Hepatocyte (in vitro differentiated cells): ENCODE data around the gene ABCE1. TPM values are rescaled to one million over a fixed set of nuclear protein-coding genes. Genes with fewer than 3 reads are reported as not detected.

Experiments used
- DNase-seq: peaks from one replicate; pipeline ENCODE4 v3.0.0-alpha.2; 2016; ENCODE audit warnings: low spot score
- H2AFZ ChIP-seq: fragments of 200-600 bp; sonication (generic); 2 replicates; pipeline ENCODE4 v1.6.0; 2016; ENCODE audit warnings: antibody characterized with exemption, mild to moderate bottlenecking
- H3K27ac ChIP-seq: fragments of 200-600 bp; sonication (generic); 2 replicates; pipeline ENCODE4 v1.5.1; 2016; ENCODE audit warnings: mild to moderate bottlenecking
- H3K27me3 ChIP-seq: fragments of 200-600 bp; sonication (generic); 2 replicates; pipeline ENCODE4 v1.6.1; 2016
- H3K36me3 ChIP-seq: fragments of 200-600 bp; sonication (generic); replicated peaks from 2 replicates; pipeline ENCODE4 v1.5.1; 2016; ENCODE audit warnings: low read depth; ENCODE audit not compliant: insufficient read depth
- H3K4me1 ChIP-seq: fragments of 200-600 bp; sonication (generic); 2 replicates; pipeline ENCODE4 v1.5.1; 2016; ENCODE audit warnings: mild to moderate bottlenecking, moderate library complexity; ENCODE audit not compliant: insufficient read depth
- H3K4me2 ChIP-seq: fragments of 200-600 bp; sonication (generic); 2 replicates; pipeline ENCODE4 v1.6.0; 2016
- H3K4me3 ChIP-seq: fragments of 200-600 bp; sonication (generic); 2 replicates; pipeline ENCODE4 v1.5.1; 2016; ENCODE audit warnings: mild to moderate bottlenecking
- H3K79me2 ChIP-seq: fragments of 200-600 bp; sonication (generic); 2 replicates; pipeline ENCODE4 v1.6.0; 2017; ENCODE audit warnings: mild to moderate bottlenecking
- H3K9me2 ChIP-seq: fragments of 200-600 bp; sonication (generic); replicated peaks from 2 replicates; pipeline ENCODE4 v1.6.0; 2017; ENCODE audit warnings: mild to moderate bottlenecking; ENCODE audit not compliant: insufficient read depth
- H3K9me3 ChIP-seq: fragments of 200-600 bp; sonication (generic); 2 replicates; pipeline ENCODE4 v1.5.1; 2016; ENCODE audit warnings: low read depth, mild to moderate bottlenecking
- H4K20me1 ChIP-seq: fragments of 200-600 bp; sonication (generic); 2 replicates; pipeline ENCODE4 v1.6.0; 2016; ENCODE audit warnings: mild to moderate bottlenecking; ENCODE audit not compliant: insufficient read depth, poor library complexity, severe bottlenecking
- CTCF ChIP-seq: fragments of 200-600 bp; sonication (generic); IDR thresholded peaks from 2 replicates; pipeline ENCODE4 v1.5.1; 2016; ENCODE audit warnings: antibody characterized with exemption, mild to moderate bottlenecking; ENCODE audit not compliant: poor library complexity
- EZH2 ChIP-seq: fragments of 200-600 bp; sonication (generic); IDR thresholded peaks from 2 replicates; pipeline ENCODE4 v1.6.1; 2016; ENCODE audit warnings: antibody characterized with exemption, mild to moderate bottlenecking, borderline replicate concordance
- EZH2phosphoT487 ChIP-seq: fragments of 200-600 bp; sonication (generic); IDR thresholded peaks from one replicate; pipeline ENCODE4 v1.6.1; 2018; ENCODE audit warnings: antibody characterized with exemption, mild to moderate bottlenecking, low read depth, moderate library complexity; ENCODE audit not compliant: unreplicated experiment, severe bottlenecking
- WGBS: methylation state at CpG from one replicate; pipeline ENCODE4 v1.1.6; 2016; ENCODE audit warnings: low lambda C conversion rate; ENCODE audit errors: missing lambda C conversion rate; 5-methylcytosine and 5-hydroxymethylcytosine counted together
- polyA plus RNA-seq: library from polyadenylated mRNA; unstranded; fragments of >200 nt; fragmentation: Nextera tagmentation; extraction: Ambion mirVana; gene quantifications from 2 replicates; pipeline ENCODE4 v1.2.1, GENCODE V29; 2016
- total RNA-seq: library from RNA; depleted of rRNA; stranded (reverse); fragments of >200 nt; gene quantifications from 2 replicates; pipeline ENCODE4 v1.2.3, GENCODE V29; 2014

ABCE1 gene
- total and polyA plus RNA-seq, 2 experiments from 2014 or later = 24.3 to 82.4 TPM

GRCh38 chr4:145168581-145169187 lies 70.6 kb downstream of the ABCE1 start:
- 99% methylated on average over 2 of the region's 2 CpGs for WGBS
- Histone ChIP-seq H4K20me1 (no peaks in the 10 kb centered on the region), H3K4me1 (no peaks in the 10 kb centered on the region), H3K36me3 (peaks cover 4% of the 10 kb centered on the region), H3K79me2 (peaks cover 59% of the 10 kb centered on the region), H3K27me3 (no peaks in the 10 kb centered on the region), H3K4me3 (no peak overlapping the region), H2AFZ (no peak overlapping the region), H3K9me2 (no peaks in the 10 kb centered on the region), H3K27ac (no peak overlapping the region), H3K9me3 (no peaks in the 10 kb centered on the region), H3K4me2 (no peak overlapping the region)
- no peak for DNase-seq
- no peak for TF ChIP-seq CTCF
- no peak for TF ChIP-seq EZH2
- TF ChIP-seq EZH2phosphoT487 = no peak

GRCh38 chr4:145170223-145170622 lies 72.1 kb downstream of the ABCE1 start:
- no peak overlapping the region for H3K4me3 ChIP-seq
- no peaks in the 10 kb centered on the region for H4K20me1 ChIP-seq
- peaks cover 4% of the 10 kb centered on the region for H3K36me3 ChIP-seq
- H3K27me3 ChIP-seq = no peaks in the 10 kb centered on the region
- TF ChIP-seq CTCF (no peak), EZH2phosphoT487 (no peak), EZH2 (no peak)
- H3K9me3 ChIP-seq = no peaks in the 10 kb centered on the region
- peaks cover 70% of the 10 kb centered on the region for H3K79me2 ChIP-seq
- no peaks in the 10 kb centered on the region for H3K9me2 ChIP-seq
- DNase-seq = no peak
- H2AFZ ChIP-seq = no peak overlapping the region
- H3K4me1 ChIP-seq = no peaks in the 10 kb centered on the region
- 73% methylated on average over 1 of the region's 1 CpG for WGBS
- no peak overlapping the region for H3K27ac ChIP-seq
- no peak overlapping the region for H3K4me2 ChIP-seq

- H3K27ac ChIP-seq = no peak overlapping the region
- H3K79me2 ChIP-seq = peaks cover 79% of the 10 kb centered on the region
- H3K27me3 ChIP-seq = no peaks in the 10 kb centered on the region
- H3K4me2 ChIP-seq = no peak overlapping the region
- peaks cover 4% of the 10 kb centered on the region for H3K4me1 ChIP-seq
- H3K9me3 ChIP-seq = no peaks in the 10 kb centered on the region
- 95% methylated on average over 1 of the region's 1 CpG for WGBS
- TF ChIP-seq EZH2phosphoT487 (no peak), CTCF (no peak), EZH2 (no peak)
- H4K20me1 ChIP-seq = peaks cover 12% of the 10 kb centered on the region
- no peaks in the 10 kb centered on the region for H3K9me2 ChIP-seq
- DNase-seq = no peak
- no peak overlapping the region for H3K4me3 ChIP-seq
- H3K36me3 ChIP-seq = peaks cover 4% of the 10 kb centered on the region
- H2AFZ ChIP-seq = no peak overlapping the region
Measured at GRCh38 chr4:145171911-145172310, 73.8 kb downstream of the ABCE1 start.
